GM12878 (cell line): ENCODE results near the gene MIA2. TPM values are rescaled to one million over a fixed set of nuclear protein-coding genes. Genes with fewer than 3 reads are reported as not detected.
A peak's percentile ranks its signal among the peaks of the same experiment; 100 is the strongest.

ENCODE experiments used
- ATAC-seq: fragments of 200-7000 bp; cut with Tn5 transposase; 3 replicates; pipeline ENCODE4 v1.9.1; 2020; ENCODE audit warnings: mild to moderate bottlenecking, moderate library complexity
- BruUV-seq: library from RNA; stranded (reverse); fragments of 400-500 nt; replicated peaks from 2 replicates; lab custom pipeline; 2021; lab: Mats Ljungman, UMichigan
- CTCF ChIA-PET: fragments of 300-600 bp; sonication (Branson Sonifier 250); formaldehyde crosslinking; extraction: SDS; loops from one replicate; lab custom pipeline; 2021; ENCODE audit warnings: inconsistent platforms; lab: Yijun Ruan, JAX
- POLR2A ChIA-PET: fragments of 350-600 bp; formaldehyde crosslinking; extraction: SDS; loops from one replicate; lab custom pipeline; 2021; ENCODE audit warnings: inconsistent platforms; lab: Charles Lee
- RAD21 ChIA-PET: fragments of 300-600 bp; sonication (Branson Sonifier 250); formaldehyde crosslinking; loops from one replicate; lab custom pipeline; 2023; ENCODE audit warnings: antibody characterized with exemption; ENCODE audit not compliant: unreplicated experiment; lab: Charles Lee
- SMC1A ChIA-PET: fragments of 300-600 bp; sonication (Branson Sonifier 250); formaldehyde crosslinking; loops from one replicate; lab custom pipeline; 2023; ENCODE audit not compliant: unreplicated experiment, uncharacterized antibody; lab: Charles Lee
- DNase-seq: peaks from one replicate; pipeline ENCODE4 v3.0.0-alpha.2; 2011; ENCODE audit warnings: low read depth, low spot score
- FAIRE-seq: peaks from 3 replicates; lab custom pipeline; 2011; peaks lifted over from hg19 to GRCh38; lab: Jason Lieb, UNC
- H2AFZ ChIP-seq: 2 replicates; pipeline ENCODE4 v1.6.0; 2011; ENCODE audit warnings: low read depth, low read length, control low read depth; ENCODE audit not compliant: control insufficient read depth
- H3K27ac ChIP-seq: 2 replicates; pipeline ENCODE4 v1.5.1; 2011; ENCODE audit warnings: control low read depth; ENCODE audit not compliant: control insufficient read depth, insufficient read depth
- H3K27me3 ChIP-seq, 2 experiments: replicated peaks in 1 of 2; 2 replicates each; pipeline versions ENCODE4 v1.6.0 to v1.6.1; 2011; ENCODE audit warnings: low read length in 1 of 2; ENCODE audit not compliant: control insufficient read depth in 2 of 2, insufficient read depth in 2 of 2
- H3K36me3 ChIP-seq, 2 experiments: 2 replicates each; pipeline ENCODE4 v1.5.1; 2011; ENCODE audit warnings: low read length in 1 of 2; ENCODE audit not compliant: control insufficient read depth in 2 of 2, insufficient read depth in 2 of 2
- H3K4me1 ChIP-seq: 2 replicates; pipeline ENCODE4 v1.6.1; 2011; ENCODE audit warnings: mild to moderate bottlenecking, low read length, moderate library complexity, mixed read lengths; ENCODE audit not compliant: control insufficient read depth, insufficient read depth
- H3K4me2 ChIP-seq: 2 replicates; pipeline ENCODE4 v1.6.0; 2011; ENCODE audit warnings: control low read depth; ENCODE audit not compliant: control insufficient read depth, insufficient read depth
- H3K4me3 ChIP-seq: fragments of 200-600 bp; sonication (generic); 2 replicates; pipeline ENCODE4 v1.5.1; 2016
- H3K79me2 ChIP-seq: 2 replicates; pipeline ENCODE4 v1.6.0; 2011; ENCODE audit warnings: low read length; ENCODE audit not compliant: control insufficient read depth, insufficient read depth
- H3K9ac ChIP-seq: 2 replicates; pipeline ENCODE4 v1.8.0; 2011; ENCODE audit warnings: low read length, control low read depth, mixed read lengths; ENCODE audit not compliant: control insufficient read depth, insufficient read depth
- H3K9me3 ChIP-seq: replicated peaks from 3 replicates; pipeline ENCODE4 v1.5.1; 2011; ENCODE audit warnings: mild to moderate bottlenecking, low read length; ENCODE audit not compliant: control insufficient read depth, insufficient read depth
- H4K20me1 ChIP-seq: 2 replicates; pipeline ENCODE4 v1.6.0; 2011; ENCODE audit not compliant: control insufficient read depth, insufficient read depth
- E4F1 ChIP-seq: fragments of 450-650 bp; IDR thresholded peaks from 2 replicates; pipeline ENCODE4 v1.6.1; 2018; ENCODE audit warnings: borderline replicate concordance, mild to moderate bottlenecking; ENCODE audit not compliant: partially characterized antibody
- NRF1 ChIP-seq: conservative IDR thresholded peaks from 2 replicates; pipeline ENCODE4 v1.6.1; 2011; ENCODE audit warnings: mild to moderate bottlenecking, low read depth, low read length, improper control_type of control experiment
- PBX3 ChIP-seq: IDR thresholded peaks from 2 replicates; pipeline ENCODE4 v1.6.1; 2011; ENCODE audit warnings: mild to moderate bottlenecking, low read depth, low read length, moderate library complexity; ENCODE audit not compliant: insufficient replicate concordance
- PKNOX1 ChIP-seq: fragments of 450-650 bp; IDR thresholded peaks from 2 replicates; pipeline ENCODE4 v1.6.1; 2016; ENCODE audit warnings: mild to moderate bottlenecking
- POLR2A ChIP-seq: IDR thresholded peaks from 2 replicates; pipeline ENCODE4 v1.6.1; 2011; ENCODE audit warnings: low read depth, mild to moderate bottlenecking, low read length
- SIN3A ChIP-seq: IDR thresholded peaks from 2 replicates; pipeline ENCODE4 v1.6.1; 2012; ENCODE audit warnings: low read depth, low read length, improper control_type of control experiment
- SMAD1 ChIP-seq: fragments of 450-650 bp; IDR thresholded peaks from 2 replicates; pipeline ENCODE4 v1.6.1; 2018; ENCODE audit warnings: mild to moderate bottlenecking, low read depth; ENCODE audit not compliant: partially characterized antibody
- SREBF1 ChIP-seq: IDR thresholded peaks from 2 replicates; pipeline ENCODE4 v1.6.1; 2012; ENCODE audit warnings: mild to moderate bottlenecking, low read length
- STAT3 ChIP-seq: IDR thresholded peaks from 2 replicates; pipeline ENCODE4 v1.6.1; 2011; ENCODE audit warnings: low read depth, low read length, improper control_type of control experiment
- WGBS: methylation state at CpG from one replicate; pipeline ENCODE4 v1.1.6; 2016; ENCODE audit warnings: low lambda C conversion rate; ENCODE audit not compliant: insufficient replicate concordance, insufficient coverage; ENCODE audit errors: missing lambda C conversion rate; 5-methylcytosine and 5-hydroxymethylcytosine counted together
- in situ Hi-C: fragments of 300-500 bp; cut with MboI; formaldehyde crosslinking; loops from 9 replicates; pipeline ENCODE4 v1.14.3; 2018; ENCODE audit warnings: mixed read lengths
- intact Hi-C: fragments of 100-400 bp; cut with micrococcal nuclease; formaldehyde crosslinking; loops from one replicate; pipeline ENCODE4 v1.14.2; 2022; ENCODE audit not compliant: unreplicated experiment
- polyA plus RNA-seq, 11 experiments: library from polyadenylated mRNA; depleted of rRNA in 4 of 11; unstranded in 6 of 11; stranded (reverse) in 5 of 11; fragments of >200 nt; fragmentation: Nextera tagmentation in 4 of 11; fragmentation: Illumina TruSeq in 1 of 11; extraction: Ambion mirVana in 4 of 11; extraction: Trizol in 1 of 11; gene quantifications; 1 replicate in 1 of 11; 2 replicates in 10 of 11; pipeline versions ENCODE4 v1.2.1 to v1.2.3, GENCODE V29; 2011 to 2016; ENCODE audit warnings: inconsistent platforms in 2 of 11, missing spikeins in 2 of 11, low read depth in 1 of 11
- total RNA-seq, 4 experiments: library from RNA; depleted of rRNA in 3 of 4; stranded (reverse); fragments of >200 nt in 3 of 4; fragmentation: Illumina TruSeq in 1 of 4; extraction: Trizol in 1 of 4; gene quantifications; 2 replicates each; pipeline versions ENCODE4 v1.2.1 to v1.2.3, GENCODE V29; 2013 to 2021

Gene MIA2
- total and polyA plus RNA-seq, 10 of the 15 experiments (the other 5 are each of a cell fraction or from before 2014, with no cell fraction given): 6.3 to 36.8 (median 17.1) TPM

- Histone ChIP-seq H3K4me3 (peak overlapping the region; percentile 91), H2AFZ (peak overlapping the region; percentile 37; the same call in 1 of the 2 replicates), H3K9me3 (no peaks in the 10 kb centered on the region), H3K4me1 (peaks cover 16% of the 10 kb centered on the region), H3K9ac (peak overlapping the region; percentile 94), H3K27ac (peak overlapping the region; percentile 99), H3K36me3 (no peaks in the 10 kb centered on the region), H3K79me2 (peaks cover 58% of the 10 kb centered on the region), H4K20me1 (no peaks in the 10 kb centered on the region), H3K4me2 (peak overlapping the region; percentile 78), H3K27me3 (no peaks in the 10 kb centered on the region)
- RAD21 ChIA-PET: interaction anchor here (0.8 to 9.4 kb wide), 12 partner anchors 16 to 334 kb away, joined by 3 to 159 read pairs (median 4); partner anchors contain the start of gene TRAPPC6B
- in situ Hi-C loops (no loop called here), intact Hi-C loops (loop anchor here (2.0 kb wide), 1 partner anchor 324 kb away; no protein-coding TSS in a partner anchor)
- DNase-seq (no peak), ATAC-seq (peak; percentile 4), FAIRE-seq (no peak)
- SMC1A ChIA-PET: interaction anchor here (0.9 to 8.1 kb wide), 9 partner anchors 15 to 317 kb away, joined by 3 to 182 read pairs (median 5); partner anchors contain the start of gene GEMIN2
- BruUV-seq: TSS peak; percentile 54
- 6% methylated on average over 19 of the region's 19 CpGs for WGBS
- CTCF ChIA-PET: interaction anchor here (0.6 to 7.8 kb wide), 9 partner anchors 14 to 326 kb away, joined by 3 to 84 read pairs (median 4); no protein-coding TSS in a partner anchor
- no peak for TF ChIP-seq NRF1
- TF ChIP-seq E4F1: no peak
- TF ChIP-seq SREBF1: no peak
- 0 out of 2 replicates have a peak, but pooled peaks have one; percentile 9 for TF ChIP-seq PKNOX1
- TF ChIP-seq SMAD1: no peak
- no peak for TF ChIP-seq POLR2A
- TF ChIP-seq STAT3: no peak
- TF ChIP-seq PBX3: no peak
- TF ChIP-seq SIN3A: peak; percentile 24; the same call in 1 of the 2 replicates
- POLR2A ChIA-PET: interaction anchor here (0.5 to 9.1 kb wide), 8 partner anchors 16 to 328 kb away, joined by 3 to 159 read pairs (median 4); partner anchors contain the start of gene SEC23A
Measured at GRCh38 chr14:39430762-39431415, 197.2 kb downstream of the MIA2 start.
